ENCODE results near the gene SPEM2.

- TF ChIP-seq, protein P1, sequence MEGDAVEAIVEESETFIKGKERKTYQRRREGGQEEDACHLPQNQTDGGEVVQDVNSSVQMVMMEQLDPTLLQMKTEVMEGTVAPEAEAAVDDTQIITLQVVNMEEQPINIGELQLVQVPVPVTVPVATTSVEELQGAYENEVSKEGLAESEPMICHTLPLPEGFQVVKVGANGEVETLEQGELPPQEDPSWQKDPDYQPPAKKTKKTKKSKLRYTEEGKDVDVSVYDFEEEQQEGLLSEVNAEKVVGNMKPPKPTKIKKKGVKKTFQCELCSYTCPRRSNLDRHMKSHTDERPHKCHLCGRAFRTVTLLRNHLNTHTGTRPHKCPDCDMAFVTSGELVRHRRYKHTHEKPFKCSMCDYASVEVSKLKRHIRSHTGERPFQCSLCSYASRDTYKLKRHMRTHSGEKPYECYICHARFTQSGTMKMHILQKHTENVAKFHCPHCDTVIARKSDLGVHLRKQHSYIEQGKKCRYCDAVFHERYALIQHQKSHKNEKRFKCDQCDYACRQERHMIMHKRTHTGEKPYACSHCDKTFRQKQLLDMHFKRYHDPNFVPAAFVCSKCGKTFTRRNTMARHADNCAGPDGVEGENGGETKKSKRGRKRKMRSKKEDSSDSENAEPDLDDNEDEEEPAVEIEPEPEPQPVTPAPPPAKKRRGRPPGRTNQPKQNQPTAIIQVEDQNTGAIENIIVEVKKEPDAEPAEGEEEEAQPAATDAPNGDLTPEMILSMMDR (conservative IDR thresholded peaks at IDR 0.05 in 1 of 2, IDR thresholded peaks at IDR 0.05 in 1 of 2; ENCODE audit: low read depth in 1 of 2, low read length in 2 of 2) = no peak
- no peak for TF ChIP-seq EZH2 (IDR thresholded peaks at IDR 0.05; ENCODE audit: low read length, missing control alignments)
Observed at GRCh38 chr17:7404737-7405349, 20.6 kb upstream of the SPEM2 start.

Data from fibroblast of lung (primary cell).